NCI-H345 treated with DMSO at 0.1 percent for 48 hours (cell line): ENCODE measurements around the gene ZDHHC11B.
"Not testable (repeated sequence)": the region's sequence is repeated elsewhere in the genome, so short reads cannot be mapped to it uniquely, and the experiment has no call there.

Experiments used
- DNase-seq: peaks from one replicate; lab custom pipeline; 2025; ENCODE audit not compliant: unreplicated experiment; lab: John Stamatoyannopoulos, UW

Gene ZDHHC11B

GRCh38 chr5:770585-770984 is 13.9 kb downstream of the ZDHHC11B start:
- DNase-seq: not testable (repeated sequence)

GRCh38 chr5:769485-770145 is 14.9 kb downstream of the ZDHHC11B start:
- DNase-seq: not testable (repeated sequence)

- no peak for DNase-seq
Observed at GRCh38 chr5:766666-767431, 17.7 kb downstream of the ZDHHC11B start.

- DNase-seq: no peak
Observed at GRCh38 chr5:765948-766631, 18.4 kb downstream of the ZDHHC11B start.

GRCh38 chr5:763998-764781 is 20.3 kb downstream of the ZDHHC11B start:
- DNase-seq: no peak

GRCh38 chr5:763397-763796 is 21.1 kb downstream of the ZDHHC11B start:
- DNase-seq: no peak

GRCh38 chr5:762996-763395 is 21.5 kb downstream of the ZDHHC11B start:
- DNase-seq: not testable (repeated sequence)

- no peak for DNase-seq
Observed at GRCh38 chr5:761854-762710, 22.4 kb downstream of the ZDHHC11B start.

GRCh38 chr5:761059-761771 is 23.3 kb downstream of the ZDHHC11B start:
- no peak for DNase-seq

- no peak for DNase-seq
Observed at GRCh38 chr5:760363-761058, 24.0 kb downstream of the ZDHHC11B start.

- no peak for DNase-seq
Observed at GRCh38 chr5:759781-760362, 24.7 kb downstream of the ZDHHC11B start.

- no peak for DNase-seq
Observed at GRCh38 chr5:759111-759751, 25.3 kb downstream of the ZDHHC11B start.

GRCh38 chr5:758698-759053 is 25.9 kb downstream of the ZDHHC11B start:
- no peak for DNase-seq

- no peak for DNase-seq
Observed at GRCh38 chr5:757931-758697, 26.4 kb downstream of the ZDHHC11B start.

GRCh38 chr5:757346-757930 is 27.1 kb downstream of the ZDHHC11B start:
- DNase-seq: no peak

GRCh38 chr5:756865-757345 is 27.6 kb downstream of the ZDHHC11B start:
- no peak for DNase-seq

GRCh38 chr5:756171-756570 is 28.4 kb downstream of the ZDHHC11B start:
- DNase-seq: no peak
